AG04450 (cell line): ENCODE data around the gene TTC28. TPM values are rescaled to one million over a fixed set of nuclear protein-coding genes. Genes with fewer than 3 reads are reported as not detected.
"Not testable (repeated sequence)": the region's sequence is repeated elsewhere in the genome, so short reads cannot be mapped to it uniquely, and the experiment has no call there.

Experiments
- CTCF ChIA-PET: fragments of 300-600, 350-600 bp; formaldehyde crosslinking; extraction: SDS; loops from one replicate; lab custom pipeline; 2022; ENCODE audit warnings: antibody characterized with exemption, inconsistent platforms; lab: Charles Lee
- POLR2A ChIA-PET: fragments of 350-600 bp; formaldehyde crosslinking; extraction: SDS; loops from one replicate; lab custom pipeline; 2021; ENCODE audit warnings: antibody characterized with exemption, inconsistent platforms; lab: Yijun Ruan, JAX
- DNase-seq: peaks from one replicate; pipeline ENCODE4 v3.0.0-alpha.2; 2011; ENCODE audit warnings: low read depth, low spot score
- H3K27ac ChIP-seq: one replicate; pipeline ENCODE4 v1.5.1; 2012; ENCODE audit warnings: low read depth, low read length, control low read depth
- H3K27me3 ChIP-seq: one replicate; pipeline ENCODE4 v1.6.0; 2012; ENCODE audit warnings: low read length; ENCODE audit not compliant: control insufficient read depth, insufficient read depth
- H3K4me3 ChIP-seq: 2 replicates; pipeline ENCODE4 v1.5.1; 2011; ENCODE audit warnings: mild to moderate bottlenecking, low read depth, low read length, control low read depth
- H3K9me3 ChIP-seq: 2 replicates; pipeline ENCODE4 v1.5.1; 2012; ENCODE audit warnings: low read length; ENCODE audit not compliant: control insufficient read depth, insufficient read depth
- CTCF ChIP-seq: IDR thresholded peaks from 2 replicates; pipeline ENCODE4 v1.5.1; 2011; ENCODE audit warnings: low read depth, low read length, control low read depth, inconsistent platforms
- polyA minus RNA-seq: library from RNA; depleted of rRNA, polyadenylated mRNA; stranded (reverse); fragments of >200 nt; gene quantifications from 2 replicates; pipeline ENCODE4 v1.2.3, GENCODE V29; 2011; rRNA and poly(A)+ RNA removed
- polyA plus RNA-seq: library from polyadenylated mRNA; depleted of rRNA; stranded (reverse); fragments of >200 nt; gene quantifications from 2 replicates; pipeline ENCODE4 v1.2.3, GENCODE V29; 2011; rRNA removed

The TTC28 gene
- polyA plus RNA-seq (11.2 and 14.1 TPM in 2 replicates), polyA minus RNA-seq (52.0 and 55.0 TPM in 2 replicates)

GRCh38 chr22:28679611-28680287 lies at the start of gene TTC28:
Gene TTC28 (minus strand): TSS chr22:28679840. CDS start chr22:28679723, 117 bp downstream.
- POLR2A ChIA-PET, result interaction anchor here (0.6 to 2.1 kb wide), 5 partner anchors 31 to 270 kb away, joined by 3 to 6 read pairs (median 6); partner anchors contain the start of gene XBP1
- not testable (repeated sequence) for H3K9me3 ChIP-seq, H3K27ac ChIP-seq, H3K27me3 ChIP-seq
- H3K4me3 ChIP-seq, result peak within 1 kb of the TSS; percentile 77
- CTCF ChIA-PET, result interaction anchor here (0.6 kb wide), 1 partner anchor 599 kb away, joined by 3 read pairs; no protein-coding TSS in a partner anchor
- peak; percentile 27 for DNase-seq

GRCh38 chr22:28728621-28729313 lies 49.1 kb upstream of the TTC28 start:
- DNase-seq, result no peak
- Histone ChIP-seq H3K27me3 (no peaks in the 10 kb centered on the region), H3K9me3 (no peaks in the 10 kb centered on the region), H3K4me3 (no peak overlapping the region), H3K27ac (no peak overlapping the region)
- no peak for TF ChIP-seq CTCF
- POLR2A ChIA-PET, result interaction anchor here (0.5 to 0.6 kb wide), 2 partner anchors 14 to 22 kb away, joined by 3 to 5 read pairs; no protein-coding TSS in a partner anchor
- CTCF ChIA-PET, result no interaction called here

- CTCF ChIA-PET, result no interaction called here
- Histone ChIP-seq H3K4me3 (no peak overlapping the region), H3K27ac (no peak overlapping the region), H3K27me3 (no peaks in the 10 kb centered on the region), H3K9me3 (no peaks in the 10 kb centered on the region)
- POLR2A ChIA-PET, result interaction anchor here (0.6 kb wide), 1 partner anchor 14 kb away, joined by 3 read pairs; no protein-coding TSS in a partner anchor
- DNase-seq, result no peak
- no peak for TF ChIP-seq CTCF
Observed at GRCh38 chr22:28728002-28728401, 48.4 kb upstream of the TTC28 start.

- Histone ChIP-seq H3K27ac (no peak overlapping the region), H3K4me3 (no peak overlapping the region), H3K9me3 (no peaks in the 10 kb centered on the region; the same call in 1 of the 2 replicates), H3K27me3 (no peaks in the 10 kb centered on the region)
- CTCF ChIA-PET, result no interaction called here
- DNase-seq, result no peak
- POLR2A ChIA-PET, result no interaction called here
- no peak for TF ChIP-seq CTCF
Observed at GRCh38 chr22:28718044-28718443, 38.4 kb upstream of the TTC28 start.

- Histone ChIP-seq H3K9me3 (no peaks in the 10 kb centered on the region; the same call in 1 of the 2 replicates), H3K4me3 (no peak overlapping the region), H3K27me3 (no peaks in the 10 kb centered on the region), H3K27ac (no peak overlapping the region)
- no peak for TF ChIP-seq CTCF
- DNase-seq, result no peak
- ChIA-PET CTCF (no interaction called here), POLR2A (interaction anchor here (0.6 kb wide), 1 partner anchor 34 kb away, joined by 3 read pairs; no protein-coding TSS in a partner anchor)
Observed at GRCh38 chr22:28716686-28717085, 37.0 kb upstream of the TTC28 start.
